ENCODE results near the gene SRGAP1. TPM values are rescaled to one million over a fixed set of nuclear protein-coding genes. Genes with fewer than 3 reads are reported as not detected.

The SRGAP1 gene
- total and polyA plus RNA-seq, 4 donors, result 1.8 to 12.4 (median 6.2) TPM

- 49 to 93% methylated on average over 1 of the region's 1 CpG for WGBS, 2 donors
- TF ChIP-seq, protein P1, sequence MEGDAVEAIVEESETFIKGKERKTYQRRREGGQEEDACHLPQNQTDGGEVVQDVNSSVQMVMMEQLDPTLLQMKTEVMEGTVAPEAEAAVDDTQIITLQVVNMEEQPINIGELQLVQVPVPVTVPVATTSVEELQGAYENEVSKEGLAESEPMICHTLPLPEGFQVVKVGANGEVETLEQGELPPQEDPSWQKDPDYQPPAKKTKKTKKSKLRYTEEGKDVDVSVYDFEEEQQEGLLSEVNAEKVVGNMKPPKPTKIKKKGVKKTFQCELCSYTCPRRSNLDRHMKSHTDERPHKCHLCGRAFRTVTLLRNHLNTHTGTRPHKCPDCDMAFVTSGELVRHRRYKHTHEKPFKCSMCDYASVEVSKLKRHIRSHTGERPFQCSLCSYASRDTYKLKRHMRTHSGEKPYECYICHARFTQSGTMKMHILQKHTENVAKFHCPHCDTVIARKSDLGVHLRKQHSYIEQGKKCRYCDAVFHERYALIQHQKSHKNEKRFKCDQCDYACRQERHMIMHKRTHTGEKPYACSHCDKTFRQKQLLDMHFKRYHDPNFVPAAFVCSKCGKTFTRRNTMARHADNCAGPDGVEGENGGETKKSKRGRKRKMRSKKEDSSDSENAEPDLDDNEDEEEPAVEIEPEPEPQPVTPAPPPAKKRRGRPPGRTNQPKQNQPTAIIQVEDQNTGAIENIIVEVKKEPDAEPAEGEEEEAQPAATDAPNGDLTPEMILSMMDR (IDR thresholded peaks at IDR 0.05; ENCODE audit: control extremely low read depth, extremely low read depth), result no peak
- no peaks in the 10 kb centered on the region for H3K36me3 ChIP-seq (ENCODE audit: control insufficient read depth in 4 of 4, insufficient read depth in 4 of 4, low read length in 4 of 4)
- no peak overlapping the region for H3K9ac ChIP-seq (ENCODE audit: insufficient read depth in 1 of 2, low read length in 2 of 2)
- DNase-seq (no peak), ATAC-seq (ENCODE audit: insufficient read depth, low FRiP score) (no peak)
- H3K4me3 ChIP-seq, result no peak overlapping the region
- H3K9me3 ChIP-seq (ENCODE audit: control insufficient read depth in 4 of 4, insufficient read depth in 3 of 4, low read length in 3 of 4), result peaks cover 0 to 1% (median 0%) of the 10 kb centered on the region in 4 donors
- peaks cover 0 to 9% (median 0%) of the 10 kb centered on the region in 5 donors for H3K4me1 ChIP-seq (ENCODE audit: control insufficient read depth in 5 of 5, insufficient read depth in 5 of 5, low read length in 5 of 5)
- no peaks in the 10 kb centered on the region for H3K27me3 ChIP-seq (ENCODE audit: control insufficient read depth in 3 of 3, insufficient read depth in 3 of 3, low read length in 2 of 3)
- no peak overlapping the region for H3K27ac ChIP-seq (ENCODE audit: low read depth in 1 of 2, low read length in 1 of 2)
Observed at GRCh38 chr12:63924781-63925180, 80.3 kb downstream of the SRGAP1 start.

DNA sequence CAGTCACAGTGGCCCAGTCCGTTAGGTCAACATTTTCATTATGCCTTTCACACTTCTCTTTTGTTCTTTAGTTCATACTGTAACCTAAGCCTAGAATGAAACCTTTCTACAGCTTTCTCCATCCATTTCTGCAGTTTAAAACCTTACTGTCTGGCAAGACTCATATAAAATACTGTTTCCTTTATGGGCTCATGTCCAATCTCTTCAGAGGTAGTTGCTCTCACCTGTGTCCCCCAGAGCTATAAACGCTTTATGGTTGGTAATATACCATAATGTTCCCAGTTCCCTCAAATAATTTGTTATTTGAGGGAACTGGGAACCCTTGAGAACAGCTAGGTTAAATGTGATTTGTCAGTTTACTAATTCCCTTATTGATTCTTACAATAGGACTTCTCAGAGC is 83.0 kb downstream of the SRGAP1 start:
- DNase-seq (no peak), ATAC-seq (ENCODE audit: insufficient read depth, low FRiP score) (no peak)
- Histone ChIP-seq H3K27ac (ENCODE audit: low read depth in 1 of 2, low read length in 1 of 2) (no peak overlapping the region), H3K4me1 (ENCODE audit: control insufficient read depth in 5 of 5, insufficient read depth in 5 of 5, low read length in 5 of 5) (peaks cover 0 to 9% (median 0%) of the 10 kb centered on the region in 5 donors), H3K27me3 (ENCODE audit: control insufficient read depth in 3 of 3, insufficient read depth in 3 of 3, low read length in 2 of 3) (no peaks in the 10 kb centered on the region), H3K36me3 (ENCODE audit: control insufficient read depth in 4 of 4, insufficient read depth in 4 of 4, low read length in 4 of 4) (no peaks in the 10 kb centered on the region), H3K9me3 (ENCODE audit: control insufficient read depth in 4 of 4, insufficient read depth in 3 of 4, low read length in 3 of 4) (peaks cover 0 to 1% (median 0%) of the 10 kb centered on the region in 4 donors), H3K9ac (ENCODE audit: insufficient read depth in 1 of 2, low read length in 2 of 2) (no peak overlapping the region), H3K4me3 (no peak overlapping the region)
- 95 to 97% methylated on average over 2 of the region's 2 CpGs for WGBS, 2 donors
- TF ChIP-seq, protein P1 (IDR thresholded peaks at IDR 0.05; ENCODE audit: control extremely low read depth, extremely low read depth), result no peak

- 89 to 93% methylated on average over 2 of the region's 2 CpGs for WGBS, 2 donors
- Histone ChIP-seq H3K36me3 (ENCODE audit: control insufficient read depth in 4 of 4, insufficient read depth in 4 of 4, low read length in 4 of 4) (no peaks in the 10 kb centered on the region), H3K9ac (ENCODE audit: insufficient read depth in 1 of 2, low read length in 2 of 2) (no peak overlapping the region), H3K9me3 (ENCODE audit: control insufficient read depth in 4 of 4, insufficient read depth in 3 of 4, low read length in 3 of 4) (peaks cover 0 to 1% (median 0%) of the 10 kb centered on the region in 4 donors), H3K27me3 (ENCODE audit: control insufficient read depth in 3 of 3, insufficient read depth in 3 of 3, low read length in 2 of 3) (no peaks in the 10 kb centered on the region), H3K4me3 (no peak overlapping the region), H3K4me1 (ENCODE audit: control insufficient read depth in 5 of 5, insufficient read depth in 5 of 5, low read length in 5 of 5) (peaks cover 0 to 9% (median 0%) of the 10 kb centered on the region in 5 donors), H3K27ac (ENCODE audit: low read depth in 1 of 2, low read length in 1 of 2) (no peak overlapping the region)
- TF ChIP-seq, protein P1 (IDR thresholded peaks at IDR 0.05; ENCODE audit: control extremely low read depth, extremely low read depth), result no peak
- DNase-seq, result no peak
- ATAC-seq (ENCODE audit: insufficient read depth, low FRiP score), result no peak
Observed at GRCh38 chr12:63928305-63928704, 83.8 kb downstream of the SRGAP1 start.

- H3K36me3 ChIP-seq (ENCODE audit: control insufficient read depth in 4 of 4, insufficient read depth in 4 of 4, low read length in 4 of 4), result no peaks in the 10 kb centered on the region
- TF ChIP-seq, protein P1 (IDR thresholded peaks at IDR 0.05; ENCODE audit: control extremely low read depth, extremely low read depth), result no peak
- H3K9me3 ChIP-seq (ENCODE audit: control insufficient read depth in 4 of 4, insufficient read depth in 3 of 4, low read length in 3 of 4), result peaks cover 0 to 1% (median 0%) of the 10 kb centered on the region in 4 donors
- H3K27me3 ChIP-seq (ENCODE audit: control insufficient read depth in 3 of 3, insufficient read depth in 3 of 3, low read length in 2 of 3), result no peaks in the 10 kb centered on the region
- peaks cover 0 to 9% (median 0%) of the 10 kb centered on the region in 5 donors for H3K4me1 ChIP-seq (ENCODE audit: control insufficient read depth in 5 of 5, insufficient read depth in 5 of 5, low read length in 5 of 5)
- ATAC-seq (ENCODE audit: insufficient read depth, low FRiP score), result no peak
- no peak overlapping the region for H3K27ac ChIP-seq (ENCODE audit: low read depth in 1 of 2, low read length in 1 of 2)
- no peak overlapping the region for H3K9ac ChIP-seq (ENCODE audit: insufficient read depth in 1 of 2, low read length in 2 of 2)
- 87 to 91% methylated on average over 3 of the region's 3 CpGs for WGBS, 2 donors
- H3K4me3 ChIP-seq, result no peak overlapping the region
- no peak for DNase-seq
Observed at GRCh38 chr12:63929426-63929825, 84.9 kb downstream of the SRGAP1 start.

All from lung (tissue), 12 donors.